Head of caudate nucleus (tissue), 42 donors: ENCODE measurements around the gene OR10Z1.

Source experiments
- DNase-seq, 42 donors: peaks; one replicate each; pipeline versions ENCODE4 v3.0.0 to v3.0.0-alpha.2; 2020 to 2021; ENCODE audit warnings: mixed read lengths in 7 of 42
- intact Hi-C: fragments of 100-400 bp; cut with DNase I; formaldehyde crosslinking; loops from one replicate; pipeline ENCODE4 v1.15.0; 2022

OR10Z1 gene

DNA sequence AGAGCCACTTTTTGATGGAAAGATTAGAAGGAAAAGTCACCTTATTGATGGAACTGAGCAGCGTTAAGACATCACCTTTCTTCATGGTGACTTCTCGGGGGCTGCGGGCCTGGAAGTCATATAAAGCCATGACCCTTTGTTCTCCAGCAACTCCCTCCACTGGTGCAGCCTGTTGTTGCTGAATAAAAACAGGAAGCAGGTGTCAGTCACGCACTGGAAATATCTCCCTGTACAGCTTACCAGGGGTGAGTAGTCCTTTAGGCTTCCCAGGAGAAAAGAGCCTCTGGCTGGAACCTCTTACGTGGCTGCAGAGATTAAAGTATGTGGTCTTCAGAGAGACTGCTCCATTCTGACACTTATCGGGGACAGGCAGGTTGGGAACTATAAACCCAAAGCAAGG, 49.5 kb downstream of the OR10Z1 start:
- intact Hi-C loops = no loop called here
- no peak for DNase-seq
